Measurements from ENCODE around the gene GSN. TPM values are rescaled to one million over a fixed set of nuclear protein-coding genes. Genes with fewer than 3 reads are reported as not detected.
A peak's percentile ranks its signal among the peaks of the same experiment; 100 is the strongest.
"Not testable (repeated sequence)": the region's sequence is repeated elsewhere in the genome, so short reads cannot be mapped to it uniquely, and the experiment has no call there.

Gene GSN
- total RNA-seq, 2 experiments from 2014 or later, result 8.0 to 9.6 TPM

- Mint-ChIP-seq H3K4me1 (peaks cover 11% of the 10 kb centered on the region), H3K27me3 (no peaks in the 10 kb centered on the region), H3K27ac (no peak overlapping the region), H3K4me3 (no peak overlapping the region), H3K9me3 (no peaks in the 10 kb centered on the region), H3K36me3 (peaks cover 6% of the 10 kb centered on the region)
- no peak for DNase-seq
- POLR2A ChIA-PET, result no interaction called here
- ATAC-seq (ENCODE audit: low read depth), result no peak
Observed at GRCh38 chr9:121282277-121283079, 14.5 kb downstream of the GSN start.

GRCh38 chr9:121283080-121283398, 15.1 kb downstream of the GSN start:
- DNase-seq, result no peak
- Mint-ChIP-seq H3K36me3 (peaks cover 6% of the 10 kb centered on the region), H3K4me3 (no peak overlapping the region), H3K27me3 (no peaks in the 10 kb centered on the region), H3K9me3 (no peaks in the 10 kb centered on the region), H3K4me1 (peaks cover 11% of the 10 kb centered on the region), H3K27ac (no peak overlapping the region)
- POLR2A ChIA-PET, result no interaction called here
- ATAC-seq (ENCODE audit: low read depth), result no peak

GRCh38 chr9:121283856-121284732, 16.1 kb downstream of the GSN start:
- no peak overlapping the region for H3K4me3 Mint-ChIP-seq
- no peak overlapping the region for H3K27ac Mint-ChIP-seq
- POLR2A ChIA-PET, result no interaction called here

GRCh38 chr9:121284733-121285451, 16.9 kb downstream of the GSN start:
- ATAC-seq (ENCODE audit: low read depth) (no peak), DNase-seq (no peak)
- Mint-ChIP-seq H3K27ac (no peak overlapping the region), H3K36me3 (peaks cover 6% of the 10 kb centered on the region), H3K27me3 (no peaks in the 10 kb centered on the region), H3K4me1 (peaks cover 6% of the 10 kb centered on the region), H3K9me3 (no peaks in the 10 kb centered on the region), H3K4me3 (no peak overlapping the region)
- POLR2A ChIA-PET, result no interaction called here

More at GRCh38 chr9:121283856-121284732, 16.1 kb downstream of the GSN start:
- Mint-ChIP-seq H3K4me1 (peaks cover 9% of the 10 kb centered on the region), H3K9me3 (no peaks in the 10 kb centered on the region), H3K27me3 (no peaks in the 10 kb centered on the region), H3K36me3 (peaks cover 6% of the 10 kb centered on the region)
- no peak for ATAC-seq (ENCODE audit: low read depth)
- no peak for DNase-seq

GRCh38 chr9:121285835-121286687, 18.1 kb downstream of the GSN start:
- POLR2A ChIA-PET, result no interaction called here
- H3K36me3 Mint-ChIP-seq, result peaks cover 6% of the 10 kb centered on the region
- H3K9me3 Mint-ChIP-seq, result no peaks in the 10 kb centered on the region
- no peak for ATAC-seq (ENCODE audit: low read depth)
- DNase-seq, result peak; percentile 17
- H3K4me1 Mint-ChIP-seq, result peaks cover 6% of the 10 kb centered on the region
- H3K27me3 Mint-ChIP-seq, result no peaks in the 10 kb centered on the region
- no peak overlapping the region for H3K4me3 Mint-ChIP-seq
- no peak overlapping the region for H3K27ac Mint-ChIP-seq

- POLR2A ChIA-PET, result no interaction called here
- no peak overlapping the region for H3K4me3 Mint-ChIP-seq
- no peaks in the 10 kb centered on the region for H3K27me3 Mint-ChIP-seq
- DNase-seq (no peak), ATAC-seq (ENCODE audit: low read depth) (no peak)
- H3K9me3 Mint-ChIP-seq, result no peaks in the 10 kb centered on the region
- H3K27ac Mint-ChIP-seq, result no peak overlapping the region
- H3K4me1 Mint-ChIP-seq, result peaks cover 6% of the 10 kb centered on the region
- H3K36me3 Mint-ChIP-seq, result peaks cover 5% of the 10 kb centered on the region
Observed at GRCh38 chr9:121286688-121286972, 18.7 kb downstream of the GSN start.

GRCh38 chr9:121286973-121287741, 19.2 kb downstream of the GSN start:
- DNase-seq (peak; percentile 20), ATAC-seq (ENCODE audit: low read depth) (no peak)
- Mint-ChIP-seq H3K9me3 (no peaks in the 10 kb centered on the region), H3K4me1 (peaks cover 6% of the 10 kb centered on the region), H3K27me3 (no peaks in the 10 kb centered on the region), H3K36me3 (peaks cover 3% of the 10 kb centered on the region), H3K27ac (no peak overlapping the region), H3K4me3 (no peak overlapping the region)
- POLR2A ChIA-PET, result no interaction called here

- no peak for ATAC-seq (ENCODE audit: low read depth)
- POLR2A ChIA-PET, result no interaction called here
- DNase-seq, result peak; percentile 21
- Mint-ChIP-seq H3K4me1 (peaks cover 6% of the 10 kb centered on the region), H3K4me3 (no peak overlapping the region), H3K27me3 (no peaks in the 10 kb centered on the region), H3K27ac (no peak overlapping the region), H3K36me3 (peaks cover 2% of the 10 kb centered on the region), H3K9me3 (no peaks in the 10 kb centered on the region)
Observed at GRCh38 chr9:121288673-121289025, 20.7 kb downstream of the GSN start.

GRCh38 chr9:121289026-121289771, 21.2 kb downstream of the GSN start:
- H3K27ac Mint-ChIP-seq, result no peak overlapping the region
- H3K4me3 Mint-ChIP-seq, result no peak overlapping the region
- H3K27me3 Mint-ChIP-seq, result no peaks in the 10 kb centered on the region
- no peaks in the 10 kb centered on the region for H3K9me3 Mint-ChIP-seq
- H3K36me3 Mint-ChIP-seq, result peaks cover 2% of the 10 kb centered on the region
- H3K4me1 Mint-ChIP-seq, result peaks cover 6% of the 10 kb centered on the region
- ATAC-seq (ENCODE audit: low read depth), result no peak
- POLR2A ChIA-PET, result no interaction called here
- peak; percentile 20 for DNase-seq

- peak; percentile 19 for DNase-seq
- Mint-ChIP-seq H3K36me3 (peaks cover 2% of the 10 kb centered on the region), H3K27me3 (no peaks in the 10 kb centered on the region), H3K4me1 (peaks cover 6% of the 10 kb centered on the region), H3K4me3 (no peak overlapping the region), H3K27ac (no peak overlapping the region), H3K9me3 (no peaks in the 10 kb centered on the region)
- ATAC-seq (ENCODE audit: low read depth), result no peak
- POLR2A ChIA-PET, result no interaction called here
Observed at GRCh38 chr9:121289772-121290370, 21.9 kb downstream of the GSN start.

- H3K27me3 Mint-ChIP-seq; ATAC-seq (ENCODE audit: low read depth); DNase-seq; H3K36me3 Mint-ChIP-seq; H3K9me3 Mint-ChIP-seq; POLR2A ChIA-PET; H3K4me1 Mint-ChIP-seq; H3K27ac Mint-ChIP-seq; H3K4me3 Mint-ChIP-seq: not testable (repeated sequence)
Observed at GRCh38 chr9:121291536-121291935, 23.6 kb downstream of the GSN start.

- POLR2A ChIA-PET, result no interaction called here
- ATAC-seq (ENCODE audit: low read depth) (no peak), DNase-seq (no peak)
- H3K27me3 Mint-ChIP-seq, result no peaks in the 10 kb centered on the region
- no peaks in the 10 kb centered on the region for H3K36me3 Mint-ChIP-seq
- H3K4me3 Mint-ChIP-seq, result no peak overlapping the region
- peaks cover 2% of the 10 kb centered on the region for H3K4me1 Mint-ChIP-seq
- H3K9me3 Mint-ChIP-seq, result no peaks in the 10 kb centered on the region
- no peak overlapping the region for H3K27ac Mint-ChIP-seq
Observed at GRCh38 chr9:121292051-121292450, 24.1 kb downstream of the GSN start.
